ENCODE results near the gene CNTNAP2. TPM values are rescaled to one million over a fixed set of nuclear protein-coding genes. Genes with fewer than 3 reads are reported as not detected.
A peak's percentile ranks its signal among the peaks of the same experiment; 100 is the strongest.

The CNTNAP2 gene
- total RNA-seq, 1 experiment from 2014 or later = 60.0 TPM

GRCh38 chr7:148042935-148043631, 1926.5 kb downstream of the CNTNAP2 start:
- Histone ChIP-seq H3K27me3 (replicated peaks; ENCODE audit: insufficient read depth, low read depth, low read length, poor library complexity) (no peaks in the 10 kb centered on the region), H3K4me1 (ENCODE audit: insufficient read depth, low read length, poor library complexity, severe bottlenecking) (no peaks in the 10 kb centered on the region), H3K9me3 (ENCODE audit: low read depth, low read length, poor library complexity, severe bottlenecking) (no peaks in the 10 kb centered on the region), H3K36me3 (ENCODE audit: insufficient read depth, low read length, poor library complexity, severe bottlenecking) (no peaks in the 10 kb centered on the region), H3K4me3 (ENCODE audit: low read depth, low read length, poor library complexity, severe bottlenecking) (no peak overlapping the region), H3K27ac (ENCODE audit: low read depth, low read length, poor library complexity, severe bottlenecking) (no peak overlapping the region)
- CTCF ChIA-PET = no interaction called here
- no peak for TF ChIP-seq EZH2 (IDR thresholded peaks at IDR 0.05; ENCODE audit: borderline replicate concordance, low read depth, low read length, poor library complexity, severe bottlenecking)
- TF ChIP-seq CTCF (conservative IDR thresholded peaks at IDR 0.05; ENCODE audit: low read depth, low read length) = no peak
- POLR2A ChIA-PET (ENCODE audit: low non-redundant PET) = no interaction called here
- intact Hi-C loops (cut with micrococcal nuclease; ENCODE audit: unreplicated experiment) = no loop called here
- no peak for DNase-seq (ENCODE audit: low spot score)
- BruUV-seq (replicated peaks) = no TSS peak

- Histone ChIP-seq H3K4me3 (ENCODE audit: low read depth, low read length, poor library complexity, severe bottlenecking) (no peak overlapping the region), H3K27ac (ENCODE audit: low read depth, low read length, poor library complexity, severe bottlenecking) (no peak overlapping the region), H3K27me3 (replicated peaks; ENCODE audit: insufficient read depth, low read depth, low read length, poor library complexity) (no peaks in the 10 kb centered on the region), H3K4me1 (ENCODE audit: insufficient read depth, low read length, poor library complexity, severe bottlenecking) (no peaks in the 10 kb centered on the region), H3K36me3 (ENCODE audit: insufficient read depth, low read length, poor library complexity, severe bottlenecking) (no peaks in the 10 kb centered on the region), H3K9me3 (ENCODE audit: low read depth, low read length, poor library complexity, severe bottlenecking) (no peaks in the 10 kb centered on the region)
- DNase-seq (ENCODE audit: low spot score) = no peak
- intact Hi-C loops (cut with micrococcal nuclease; ENCODE audit: unreplicated experiment) = no loop called here
- ChIA-PET CTCF (no interaction called here), POLR2A (ENCODE audit: low non-redundant PET) (no interaction called here)
- no TSS peak for BruUV-seq (replicated peaks)
- no peak for TF ChIP-seq CTCF (conservative IDR thresholded peaks at IDR 0.05; ENCODE audit: low read depth, low read length)
- no peak for TF ChIP-seq EZH2 (IDR thresholded peaks at IDR 0.05; ENCODE audit: borderline replicate concordance, low read depth, low read length, poor library complexity, severe bottlenecking)
These were observed 1927.6 kb downstream of the CNTNAP2 start for GRCh38 chr7:148044173-148044572.

- TF ChIP-seq EZH2 (IDR thresholded peaks at IDR 0.05; ENCODE audit: borderline replicate concordance, low read depth, low read length, poor library complexity, severe bottlenecking) = no peak
- TF ChIP-seq CTCF (conservative IDR thresholded peaks at IDR 0.05; ENCODE audit: low read depth, low read length) = no peak
- CTCF ChIA-PET = no interaction called here
- H3K9me3 ChIP-seq (ENCODE audit: low read depth, low read length, poor library complexity, severe bottlenecking) = no peaks in the 10 kb centered on the region
- no peak overlapping the region for H3K4me3 ChIP-seq (ENCODE audit: low read depth, low read length, poor library complexity, severe bottlenecking)
- peak; percentile 57 for DNase-seq (ENCODE audit: low spot score)
- H3K27ac ChIP-seq (ENCODE audit: low read depth, low read length, poor library complexity, severe bottlenecking) = no peak overlapping the region
- H3K36me3 ChIP-seq (ENCODE audit: insufficient read depth, low read length, poor library complexity, severe bottlenecking) = no peaks in the 10 kb centered on the region
- intact Hi-C loops (cut with micrococcal nuclease; ENCODE audit: unreplicated experiment) = no loop called here
- no peaks in the 10 kb centered on the region for H3K4me1 ChIP-seq (ENCODE audit: insufficient read depth, low read length, poor library complexity, severe bottlenecking)
- BruUV-seq (replicated peaks) = no TSS peak
- no peaks in the 10 kb centered on the region for H3K27me3 ChIP-seq (replicated peaks; ENCODE audit: insufficient read depth, low read depth, low read length, poor library complexity)
- POLR2A ChIA-PET (ENCODE audit: low non-redundant PET) = no interaction called here
These were observed 1928.9 kb downstream of the CNTNAP2 start for GRCh38 chr7:148045521-148045920.
